ENCODE results near the gene LEMD2.

DNA sequence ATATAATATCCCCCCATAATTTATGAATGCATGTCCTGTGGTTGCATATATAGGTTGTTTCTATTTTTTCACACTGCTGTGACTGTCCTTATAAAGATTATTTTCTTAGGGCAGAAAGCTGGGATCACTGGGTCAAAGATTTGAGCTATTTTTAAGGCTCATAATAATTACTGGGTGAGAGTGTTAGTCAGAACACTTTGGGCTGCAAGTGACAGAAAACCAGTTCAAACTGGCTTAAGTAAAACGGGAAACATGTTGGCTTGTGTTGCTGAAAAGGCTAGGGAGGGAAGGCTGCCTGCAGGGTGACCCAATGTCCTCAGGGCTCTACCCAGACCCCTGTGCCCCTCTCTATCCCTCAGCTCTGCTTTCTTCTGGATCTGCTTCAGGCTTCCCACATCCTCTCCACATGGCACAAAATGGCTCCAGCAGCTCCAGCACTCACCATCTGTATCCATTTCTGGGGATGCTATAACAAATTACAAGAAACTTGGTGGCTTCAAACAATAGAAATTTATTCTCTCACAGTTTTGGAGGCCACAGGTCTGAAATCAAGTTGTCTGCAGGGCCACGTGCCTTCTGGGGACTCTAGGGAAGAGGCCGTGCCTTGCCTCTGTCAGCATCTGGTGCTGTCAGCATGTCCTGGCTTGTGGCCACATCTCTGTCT is 48.0 kb upstream of the LEMD2 start:
- TF ChIP-seq, protein P1, sequence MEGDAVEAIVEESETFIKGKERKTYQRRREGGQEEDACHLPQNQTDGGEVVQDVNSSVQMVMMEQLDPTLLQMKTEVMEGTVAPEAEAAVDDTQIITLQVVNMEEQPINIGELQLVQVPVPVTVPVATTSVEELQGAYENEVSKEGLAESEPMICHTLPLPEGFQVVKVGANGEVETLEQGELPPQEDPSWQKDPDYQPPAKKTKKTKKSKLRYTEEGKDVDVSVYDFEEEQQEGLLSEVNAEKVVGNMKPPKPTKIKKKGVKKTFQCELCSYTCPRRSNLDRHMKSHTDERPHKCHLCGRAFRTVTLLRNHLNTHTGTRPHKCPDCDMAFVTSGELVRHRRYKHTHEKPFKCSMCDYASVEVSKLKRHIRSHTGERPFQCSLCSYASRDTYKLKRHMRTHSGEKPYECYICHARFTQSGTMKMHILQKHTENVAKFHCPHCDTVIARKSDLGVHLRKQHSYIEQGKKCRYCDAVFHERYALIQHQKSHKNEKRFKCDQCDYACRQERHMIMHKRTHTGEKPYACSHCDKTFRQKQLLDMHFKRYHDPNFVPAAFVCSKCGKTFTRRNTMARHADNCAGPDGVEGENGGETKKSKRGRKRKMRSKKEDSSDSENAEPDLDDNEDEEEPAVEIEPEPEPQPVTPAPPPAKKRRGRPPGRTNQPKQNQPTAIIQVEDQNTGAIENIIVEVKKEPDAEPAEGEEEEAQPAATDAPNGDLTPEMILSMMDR (IDR thresholded peaks at IDR 0.05) = no peak
- TF ChIP-seq, protein P2, sequence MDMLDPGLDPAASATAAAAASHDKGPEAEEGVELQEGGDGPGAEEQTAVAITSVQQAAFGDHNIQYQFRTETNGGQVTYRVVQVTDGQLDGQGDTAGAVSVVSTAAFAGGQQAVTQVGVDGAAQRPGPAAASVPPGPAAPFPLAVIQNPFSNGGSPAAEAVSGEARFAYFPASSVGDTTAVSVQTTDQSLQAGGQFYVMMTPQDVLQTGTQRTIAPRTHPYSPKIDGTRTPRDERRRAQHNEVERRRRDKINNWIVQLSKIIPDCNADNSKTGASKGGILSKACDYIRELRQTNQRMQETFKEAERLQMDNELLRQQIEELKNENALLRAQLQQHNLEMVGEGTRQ (IDR thresholded peaks at IDR 0.05; ENCODE audit: borderline replicate concordance, low read depth, low read length) = no peak
- TF ChIP-seq, protein P3, sequence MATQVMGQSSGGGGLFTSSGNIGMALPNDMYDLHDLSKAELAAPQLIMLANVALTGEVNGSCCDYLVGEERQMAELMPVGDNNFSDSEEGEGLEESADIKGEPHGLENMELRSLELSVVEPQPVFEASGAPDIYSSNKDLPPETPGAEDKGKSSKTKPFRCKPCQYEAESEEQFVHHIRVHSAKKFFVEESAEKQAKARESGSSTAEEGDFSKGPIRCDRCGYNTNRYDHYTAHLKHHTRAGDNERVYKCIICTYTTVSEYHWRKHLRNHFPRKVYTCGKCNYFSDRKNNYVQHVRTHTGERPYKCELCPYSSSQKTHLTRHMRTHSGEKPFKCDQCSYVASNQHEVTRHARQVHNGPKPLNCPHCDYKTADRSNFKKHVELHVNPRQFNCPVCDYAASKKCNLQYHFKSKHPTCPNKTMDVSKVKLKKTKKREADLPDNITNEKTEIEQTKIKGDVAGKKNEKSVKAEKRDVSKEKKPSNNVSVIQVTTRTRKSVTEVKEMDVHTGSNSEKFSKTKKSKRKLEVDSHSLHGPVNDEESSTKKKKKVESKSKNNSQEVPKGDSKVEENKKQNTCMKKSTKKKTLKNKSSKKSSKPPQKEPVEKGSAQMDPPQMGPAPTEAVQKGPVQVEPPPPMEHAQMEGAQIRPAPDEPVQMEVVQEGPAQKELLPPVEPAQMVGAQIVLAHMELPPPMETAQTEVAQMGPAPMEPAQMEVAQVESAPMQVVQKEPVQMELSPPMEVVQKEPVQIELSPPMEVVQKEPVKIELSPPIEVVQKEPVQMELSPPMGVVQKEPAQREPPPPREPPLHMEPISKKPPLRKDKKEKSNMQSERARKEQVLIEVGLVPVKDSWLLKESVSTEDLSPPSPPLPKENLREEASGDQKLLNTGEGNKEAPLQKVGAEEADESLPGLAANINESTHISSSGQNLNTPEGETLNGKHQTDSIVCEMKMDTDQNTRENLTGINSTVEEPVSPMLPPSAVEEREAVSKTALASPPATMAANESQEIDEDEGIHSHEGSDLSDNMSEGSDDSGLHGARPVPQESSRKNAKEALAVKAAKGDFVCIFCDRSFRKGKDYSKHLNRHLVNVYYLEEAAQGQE (IDR thresholded peaks at IDR 0.05; ENCODE audit: low read depth, low read length) = no peak
- TF ChIP-seq EP300 (IDR thresholded peaks at IDR 0.05; ENCODE audit: borderline replicate concordance in 1 of 2, low read depth in 1 of 2, low read length in 1 of 2) (no peak), TAF1 (IDR thresholded peaks at IDR 0.05; ENCODE audit: borderline replicate concordance, low read depth, low read length) (no peak), SMC3 (IDR thresholded peaks at IDR 0.05; ENCODE audit: low read depth, low read length) (no peak)
